Neural progenitor cell (in vitro differentiated cells): Measurements from ENCODE around the gene VEZT.

Experiments
- CTCF ChIP-seq: fragments of 200-600 bp; sonication (generic); IDR thresholded peaks from 2 replicates; pipeline ENCODE4 v1.5.1; 2017; ENCODE audit warnings: antibody characterized with exemption, mild to moderate bottlenecking
- EZH2 ChIP-seq: fragments of 200-600 bp; sonication (generic); IDR thresholded peaks from 2 replicates; pipeline ENCODE4 v1.6.1; 2017; ENCODE audit warnings: antibody characterized with exemption, mild to moderate bottlenecking, moderate library complexity

GRCh38 chr12:95231190-95231589 lies 13.6 kb downstream of the VEZT start:
- TF ChIP-seq CTCF (no peak), EZH2 (no peak)
